Peyer's patch (tissue), 4 donors: ENCODE data around the gene CNTF. TPM values are rescaled to one million over a fixed set of nuclear protein-coding genes. Genes with fewer than 3 reads are reported as not detected.

ENCODE experiments used
- DNase-seq, 3 donors: peaks; one replicate each; pipeline ENCODE4 v3.0.0-alpha.2; 2017 to 2019
- H3K27ac ChIP-seq, 4 donors: fragments of 200-600 bp; sonication (generic); one replicate each; pipeline ENCODE4 v1.5.1; 2016 to 2019
- H3K27me3 ChIP-seq, 2 donors: fragments of 200-600 bp; sonication (generic); one replicate each; pipeline ENCODE4 v1.5.1; 2019
- H3K36me3 ChIP-seq, 3 donors: fragments of 200-600 bp; sonication (generic); one replicate each; pipeline ENCODE4 v1.5.1; 2016 to 2019
- H3K4me1 ChIP-seq, 4 donors: fragments of 200-600 bp; sonication (generic); one replicate each; pipeline ENCODE4 v1.5.1; 2016 to 2019
- H3K4me3 ChIP-seq, 4 donors: fragments of 200-600 bp; sonication (generic); 1 replicate in 3 of 4; 2 replicates in 1 of 4; pipeline ENCODE4 v1.5.1; 2016 to 2019; ENCODE audit warnings: mild to moderate bottlenecking in 1 of 4
- H3K9me3 ChIP-seq, 4 donors: fragments of 200-600 bp; sonication (generic); one replicate each; pipeline ENCODE4 v1.5.1; 2016 to 2019; ENCODE audit warnings: mild to moderate bottlenecking in 1 of 4
- CTCF ChIP-seq, 6 experiments: fragments of 450-650 bp in 4 of 6; fragments of 200-600 bp in 2 of 6; sonication (generic) in 1 of 6; IDR thresholded peaks; one replicate each; pipeline ENCODE4 v1.5.1; 2017 to 2019; ENCODE audit warnings: antibody characterized with exemption in 6 of 6, mild to moderate bottlenecking in 3 of 6, moderate library complexity in 1 of 6
- POLR2A ChIP-seq, 2 donors: fragments of 450-650 bp; IDR thresholded peaks; one replicate each; pipeline ENCODE4 v1.5.1; 2017; ENCODE audit warnings: antibody characterized with exemption in 2 of 2, mild to moderate bottlenecking in 2 of 2, moderate library complexity in 2 of 2
- total RNA-seq, 4 donors: library from RNA; depleted of rRNA; stranded (reverse); fragments of >200 nt; gene quantifications; one replicate each; pipeline ENCODE4 v1.1.0, GENCODE V29; 2016

The CNTF gene
- total RNA-seq, 4 donors from 2014 or later: 3.5 to 6.8 (median 5.3) TPM; not detected in 1

- Histone ChIP-seq H3K36me3 (no peaks in the 10 kb centered on the region), H3K27me3 (no peaks in the 10 kb centered on the region), H3K9me3 (no peaks in the 10 kb centered on the region), H3K27ac (no peak overlapping the region), H3K4me1 (peaks cover 0 to 6% (median 0%) of the 10 kb centered on the region in 4 donors), H3K4me3 (no peak overlapping the region)
- DNase-seq: peak; percentile 84 to 92 (median 86)
- no peak for TF ChIP-seq POLR2A (IDR thresholded peaks at IDR 0.05)
- peak; percentile 74 to 89 (median 84) for TF ChIP-seq CTCF (IDR thresholded peaks at IDR 0.05)
Observed at GRCh38 chr11:58654079-58654907, 31.8 kb downstream of the CNTF start.

GRCh38 chr11:58654908-58655296, 32.4 kb downstream of the CNTF start:
- DNase-seq: no peak
- Histone ChIP-seq H3K4me3 (no peak overlapping the region), H3K27ac (no peak overlapping the region)

GRCh38 chr11:58656348-58656747, 33.9 kb downstream of the CNTF start:
- DNase-seq: no peak
- Histone ChIP-seq H3K27me3 (no peaks in the 10 kb centered on the region), H3K27ac (no peak overlapping the region), H3K36me3 (no peaks in the 10 kb centered on the region), H3K9me3 (no peaks in the 10 kb centered on the region), H3K4me1 (peaks cover 0 to 6% (median 2%) of the 10 kb centered on the region in 4 donors), H3K4me3 (no peak overlapping the region)
- TF ChIP-seq POLR2A (IDR thresholded peaks at IDR 0.05) (no peak), CTCF (IDR thresholded peaks at IDR 0.05) (no peak)

More at GRCh38 chr11:58654908-58655296, 32.4 kb downstream of the CNTF start:
- Histone ChIP-seq H3K27me3 (no peaks in the 10 kb centered on the region), H3K36me3 (no peaks in the 10 kb centered on the region), H3K9me3 (no peaks in the 10 kb centered on the region), H3K4me1 (peaks cover 0 to 6% (median 2%) of the 10 kb centered on the region in 4 donors)
- TF ChIP-seq POLR2A (IDR thresholded peaks at IDR 0.05) (no peak), CTCF (IDR thresholded peaks at IDR 0.05) (no peak)

GRCh38 chr11:58658623-58659022, 36.2 kb downstream of the CNTF start:
- TF ChIP-seq POLR2A (IDR thresholded peaks at IDR 0.05) (no peak), CTCF (IDR thresholded peaks at IDR 0.05) (no peak)
- peaks cover 0 to 6% (median 2%) of the 10 kb centered on the region in 4 donors for H3K4me1 ChIP-seq
- H3K4me3 ChIP-seq: no peak overlapping the region
- DNase-seq: no peak
- no peaks in the 10 kb centered on the region for H3K27me3 ChIP-seq
- no peaks in the 10 kb centered on the region for H3K36me3 ChIP-seq
- no peaks in the 10 kb centered on the region for H3K9me3 ChIP-seq
- peak overlapping the region in 2 of 4 donors; percentile 39 to 57 for H3K27ac ChIP-seq

GRCh38 chr11:58659404-58659803, 36.9 kb downstream of the CNTF start:
- Histone ChIP-seq H3K4me3 (no peak overlapping the region), H3K4me1 (peaks cover 0 to 6% (median 2%) of the 10 kb centered on the region in 4 donors), H3K27me3 (no peaks in the 10 kb centered on the region), H3K27ac (peak overlapping the region in 2 of 4 donors; percentile 57 to 65), H3K36me3 (no peaks in the 10 kb centered on the region), H3K9me3 (no peaks in the 10 kb centered on the region)
- peak in 1 of 3 donors; percentile 65 for DNase-seq
- TF ChIP-seq CTCF (IDR thresholded peaks at IDR 0.05): no peak
- no peak for TF ChIP-seq POLR2A (IDR thresholded peaks at IDR 0.05)
